Neural cell (in vitro differentiated cells): Measurements from ENCODE around the gene LHFPL6.

ENCODE experiments used
- CTCF ChIP-seq: fragments of 450-650 bp; IDR thresholded peaks from 2 replicates; pipeline ENCODE4 v1.5.1; 2014; ENCODE audit warnings: antibody characterized with exemption, mild to moderate bottlenecking, moderate library complexity; ENCODE audit not compliant: poor library complexity, severe bottlenecking
- TAF1 ChIP-seq: IDR thresholded peaks from 2 replicates; pipeline ENCODE4 v1.6.1; 2012; ENCODE audit warnings: low read depth

- TF ChIP-seq TAF1 (no peak), CTCF (no peak)
These were observed 6.3 kb downstream of the LHFPL6 start for GRCh38 chr13:39596685-39597084.
